BLaER1 treated with 17β-estradiol and CSF1 and Interleukin-3, amounts not matched to agents 10 nM and 100 nM (cell line): ENCODE measurements around the gene PLXDC1.
A peak's percentile ranks its signal among the peaks of the same experiment; 100 is the strongest.

ENCODE experiments used
- H3K27ac ChIP-seq, 11 experiments: shearing (Covaris generic); formaldehyde crosslinking; 2 replicates each; pipeline ENCODE4 v1.8.1; 2022
- H3K27me3 ChIP-seq, 11 experiments: shearing (Covaris generic); formaldehyde crosslinking; 2 replicates each; pipeline ENCODE4 v1.8.1; 2022
- H3K36me3 ChIP-seq, 11 experiments: shearing (Covaris generic); formaldehyde crosslinking; 2 replicates each; pipeline ENCODE4 v1.8.1; 2022
- H3K4me1 ChIP-seq, 10 experiments: shearing (Covaris generic); formaldehyde crosslinking; 2 replicates each; pipeline ENCODE4 v1.8.1; 2022
- H3K4me2 ChIP-seq, 11 experiments: shearing (Covaris generic); formaldehyde crosslinking; 2 replicates each; pipeline ENCODE4 v1.8.1; 2022
- H3K4me3 ChIP-seq, 10 experiments: shearing (Covaris generic); formaldehyde crosslinking; 2 replicates each; pipeline ENCODE4 v1.8.1; 2022
- H3K9ac ChIP-seq, 11 experiments: shearing (Covaris generic); formaldehyde crosslinking; 2 replicates each; pipeline ENCODE4 v1.8.1; 2022
- H3K9me3 ChIP-seq, 11 experiments: shearing (Covaris generic); formaldehyde crosslinking; replicated peaks in 1 of 11; 2 replicates each; pipeline ENCODE4 v1.8.1; 2022
- H4K20me1 ChIP-seq, 11 experiments: shearing (Covaris generic); formaldehyde crosslinking; 2 replicates each; pipeline ENCODE4 v1.8.1; 2022
- Cebpa-rat ChIP-seq, 11 experiments: shearing (Covaris generic); IDR thresholded peaks; 2 replicates each; pipeline ENCODE4 v1.8.1; 2022

PLXDC1 gene

DNA sequence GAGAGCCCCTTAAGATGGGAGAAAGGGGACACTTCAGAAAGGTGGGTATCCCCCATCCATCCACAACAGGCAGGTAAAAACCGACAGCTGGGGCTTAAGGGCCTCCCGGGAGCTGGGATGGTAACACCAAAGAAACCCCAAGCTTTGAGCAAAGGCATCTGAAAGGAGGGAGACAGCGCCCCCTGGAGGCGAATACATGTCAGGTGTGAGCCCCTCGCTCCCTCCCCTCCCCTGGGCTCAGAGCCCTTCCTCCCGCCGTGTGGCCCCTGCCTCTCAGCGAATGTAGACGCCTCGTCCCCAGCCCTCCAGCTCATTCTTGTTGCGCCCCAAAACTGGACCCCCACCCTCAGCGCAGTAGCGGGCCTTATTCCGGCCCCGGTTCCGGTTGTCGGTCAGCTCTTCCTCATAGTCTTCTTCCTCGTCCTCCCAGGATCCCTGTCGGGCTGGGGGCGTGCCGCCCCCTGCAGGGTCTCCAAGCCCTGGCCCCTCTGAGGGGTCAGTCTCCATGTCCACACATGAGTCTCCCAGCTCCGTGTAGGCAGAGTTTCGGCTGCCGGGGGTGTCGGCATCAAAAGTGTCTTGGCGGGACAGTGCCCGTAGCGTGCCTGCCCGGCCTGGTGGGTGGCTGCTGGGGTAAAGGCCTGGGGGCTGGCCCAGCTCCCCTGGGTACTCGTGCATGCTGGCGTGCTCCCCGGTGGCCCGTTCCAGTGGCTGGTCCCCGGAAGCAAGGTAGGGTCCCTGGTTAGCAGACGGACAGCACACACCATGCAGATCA lies 23.7 kb upstream of the PLXDC1 start:
- H3K9ac ChIP-seq: peak overlapping the region in 10 of 11 experiments; percentile 0 to 75 (median 41); a peak in 12 of 22 replicates
- peak overlapping the region; percentile 67 to 99 (median 89) for H3K4me2 ChIP-seq
- peaks cover 32 to 72% (median 71%) of the 10 kb centered on the region in 10 experiments for H3K4me1 ChIP-seq
- H3K9me3 ChIP-seq: 0 out of 22 replicates have a peak, but pooled peaks cover 0 to 5% (median 0%) of the 10 kb centered on the region in 11 experiments
- H4K20me1 ChIP-seq: peaks cover 0 to 71% (median 12%) of the 10 kb centered on the region in 11 experiments; a peak in 13 of 22 replicates
- H3K36me3 ChIP-seq: peaks cover 32 to 49% (median 41%) of the 10 kb centered on the region in 11 experiments
- H3K27me3 ChIP-seq: peaks cover 0 to 26% (median 0%) of the 10 kb centered on the region in 11 experiments; a peak in 5 of 22 replicates
- H3K4me3 ChIP-seq: peak overlapping the region in 2 of 10 experiments; percentile 6 to 28; a peak in 2 of 20 replicates
- peak overlapping the region in 7 of 11 experiments; percentile 42 to 85 (median 69); a peak in 12 of 22 replicates for H3K27ac ChIP-seq
- TF ChIP-seq Cebpa-rat (IDR thresholded peaks at IDR 0.05): no peak

DNA sequence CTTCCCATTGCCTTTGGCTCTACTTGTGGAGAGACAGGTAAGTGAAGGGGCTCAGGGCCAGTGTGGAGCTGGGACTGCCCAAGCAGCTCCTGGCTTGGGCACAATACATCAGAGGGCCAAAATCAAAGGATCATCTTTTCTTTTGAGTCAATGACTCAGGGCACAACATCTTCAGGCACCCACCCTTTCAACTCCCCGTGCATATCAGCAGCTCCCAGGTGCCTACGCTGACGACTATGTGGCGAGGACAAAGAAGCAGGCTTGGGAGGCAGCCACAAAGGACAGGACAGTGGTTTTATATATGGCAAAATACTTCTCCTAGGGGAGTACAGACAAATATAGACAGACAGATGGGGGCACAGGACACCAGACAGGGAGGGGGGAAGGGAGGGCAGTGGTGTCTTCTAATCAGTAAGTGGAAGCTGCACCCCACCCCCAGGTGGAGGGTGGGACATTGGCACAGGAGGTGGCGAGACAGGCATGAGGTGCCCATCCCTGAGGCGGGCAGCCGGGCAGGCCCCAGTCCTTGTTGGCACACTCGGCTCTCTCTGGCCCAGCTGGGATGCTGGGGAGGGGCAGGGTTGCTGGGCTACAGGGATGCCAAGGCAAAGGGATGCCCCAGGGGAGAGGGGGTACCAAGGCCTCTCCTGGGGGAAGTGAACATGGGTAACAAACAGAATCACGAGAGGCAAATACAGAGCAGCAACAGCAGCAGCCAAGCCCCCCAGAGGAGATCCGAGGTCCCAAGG lies 22.3 kb upstream of the PLXDC1 start:
- H3K9ac ChIP-seq: peak overlapping the region in 9 of 11 experiments; percentile 0 to 75 (median 53); a peak in 15 of 22 replicates
- peak overlapping the region; percentile 67 to 99 (median 89); a peak in 21 of 22 replicates for H3K4me2 ChIP-seq
- peak overlapping the region in 3 of 10 experiments; percentile 23 to 35 (median 32); a peak in 4 of 20 replicates for H3K4me3 ChIP-seq
- H4K20me1 ChIP-seq: peaks cover 0 to 65% (median 12%) of the 10 kb centered on the region in 11 experiments; a peak in 13 of 22 replicates
- H3K4me1 ChIP-seq: peaks cover 44 to 85% (median 83%) of the 10 kb centered on the region in 10 experiments
- H3K27ac ChIP-seq: peak overlapping the region in 7 of 11 experiments; percentile 42 to 85 (median 69); a peak in 14 of 22 replicates
- no peak for TF ChIP-seq Cebpa-rat (IDR thresholded peaks at IDR 0.05)
- peaks cover 0 to 26% (median 0%) of the 10 kb centered on the region in 11 experiments; a peak in 5 of 22 replicates for H3K27me3 ChIP-seq
- H3K9me3 ChIP-seq: peaks cover 0 to 7% (median under 1%) of the 10 kb centered on the region in 11 experiments; a peak in 6 of 22 replicates
- H3K36me3 ChIP-seq: peaks cover 22 to 35% (median 28%) of the 10 kb centered on the region in 11 experiments

DNA sequence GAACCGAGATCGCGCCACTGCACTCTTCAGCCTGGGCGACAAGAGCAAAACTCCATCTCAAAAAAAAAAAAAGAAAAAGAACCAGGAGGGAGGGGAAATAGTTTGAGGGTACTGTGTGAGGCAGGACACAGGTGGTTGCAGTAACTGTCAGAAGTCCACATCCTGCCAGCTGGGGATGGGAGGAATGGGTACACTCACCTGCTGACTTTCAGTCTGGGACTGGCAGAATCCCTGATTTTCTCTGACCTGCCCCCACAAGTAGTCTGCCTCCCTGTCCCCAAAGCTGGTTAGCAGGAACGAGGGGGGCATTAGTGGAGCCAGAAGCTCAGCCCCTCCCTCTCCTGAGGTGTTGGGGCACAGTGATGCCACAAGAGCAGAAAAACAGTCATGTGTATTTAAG lies 21.6 kb upstream of the PLXDC1 start:
- peaks cover 48 to 91% (median 88%) of the 10 kb centered on the region in 10 experiments for H3K4me1 ChIP-seq
- peaks cover 0 to 26% (median 0%) of the 10 kb centered on the region in 11 experiments; a peak in 5 of 22 replicates for H3K27me3 ChIP-seq
- peaks cover 16 to 29% (median 21%) of the 10 kb centered on the region in 11 experiments for H3K36me3 ChIP-seq
- TF ChIP-seq Cebpa-rat (IDR thresholded peaks at IDR 0.05): no peak
- peak overlapping the region in 7 of 11 experiments; percentile 14 to 75 (median 53); a peak in 9 of 22 replicates for H3K9ac ChIP-seq
- H3K4me3 ChIP-seq: peak overlapping the region in 2 of 10 experiments; percentile 32 to 35; a peak in 1 of 20 replicates
- peak overlapping the region in 10 of 11 experiments; percentile 23 to 99 (median 90); a peak in 20 of 22 replicates for H3K4me2 ChIP-seq
- peak overlapping the region in 6 of 11 experiments; percentile 57 to 85 (median 72); a peak in 13 of 22 replicates for H3K27ac ChIP-seq
- peaks cover 0 to 11% (median 5%) of the 10 kb centered on the region in 11 experiments; a peak in 6 of 22 replicates for H3K9me3 ChIP-seq
- peaks cover 0 to 58% (median 12%) of the 10 kb centered on the region in 11 experiments; a peak in 13 of 22 replicates for H4K20me1 ChIP-seq

DNA sequence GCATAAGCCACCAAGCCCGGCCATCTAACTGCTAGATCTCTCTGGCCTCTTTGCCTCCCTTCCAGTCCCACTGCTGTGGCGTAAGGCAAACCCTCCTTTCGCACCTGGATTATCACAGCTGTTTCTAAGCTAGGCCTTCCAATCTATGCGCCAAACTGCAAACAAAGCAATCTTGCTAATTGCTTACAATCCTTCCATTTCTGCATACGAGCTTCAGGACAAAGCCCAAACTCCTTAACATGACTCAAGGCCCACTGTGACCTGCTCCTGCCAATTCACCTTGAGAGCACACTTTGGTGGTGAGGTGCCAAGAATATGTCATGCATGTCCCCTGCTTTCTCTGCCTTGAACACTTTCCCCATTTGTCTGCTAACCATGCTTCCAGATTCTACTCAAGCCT lies 20.5 kb upstream of the PLXDC1 start:
- no peak for TF ChIP-seq Cebpa-rat (IDR thresholded peaks at IDR 0.05)
- H3K4me3 ChIP-seq: no peak overlapping the region

DNA sequence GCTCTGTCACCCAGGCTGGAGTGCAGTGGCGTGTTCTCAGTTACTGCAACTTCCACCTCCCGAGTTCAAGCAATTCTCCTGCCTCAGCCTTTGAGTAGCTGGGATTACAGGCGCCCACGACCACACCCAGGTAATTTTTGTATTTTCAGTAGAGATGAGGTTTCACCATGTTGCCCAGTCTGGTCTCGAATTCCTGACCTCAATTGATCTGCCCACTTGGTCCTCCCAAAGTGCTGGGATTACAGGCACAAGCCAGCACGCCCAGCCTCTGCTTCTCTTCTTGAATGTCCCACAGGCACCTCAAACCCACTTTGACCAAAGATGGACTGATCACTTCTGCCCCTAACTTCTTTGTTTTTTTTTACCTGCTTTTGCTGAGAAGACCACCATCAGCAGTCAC lies 19.1 kb upstream of the PLXDC1 start:
- peaks cover 9 to 36% (median 13%) of the 10 kb centered on the region in 11 experiments for H3K27me3 ChIP-seq
- H3K9me3 ChIP-seq: peaks cover 0 to 7% (median 5%) of the 10 kb centered on the region in 11 experiments; a peak in 6 of 22 replicates
- peak overlapping the region in 4 of 11 experiments; percentile 7 to 51 (median 34); a peak in 5 of 22 replicates for H3K9ac ChIP-seq

More for the DNA sequence above, 20.5 kb upstream of the PLXDC1 start:
- Histone ChIP-seq H3K36me3 (peaks cover 4 to 18% (median 10%) of the 10 kb centered on the region in 11 experiments), H3K27ac (peak overlapping the region in 5 of 11 experiments; percentile 57 to 85 (median 74); a peak in 12 of 22 replicates), H3K4me1 (peaks cover 60 to 99% (median 96%) of the 10 kb centered on the region in 10 experiments), H3K4me2 (peak overlapping the region in 9 of 11 experiments; percentile 76 to 99 (median 90); a peak in 18 of 22 replicates), H3K9ac (peak overlapping the region in 4 of 11 experiments; percentile 9 to 74 (median 40); a peak in 4 of 22 replicates), H3K27me3 (peaks cover 0 to 26% (median 0%) of the 10 kb centered on the region in 11 experiments; a peak in 8 of 22 replicates), H4K20me1 (peaks cover 0 to 52% (median 12%) of the 10 kb centered on the region in 11 experiments; a peak in 13 of 22 replicates), H3K9me3 (peaks cover 0 to 7% (median 5%) of the 10 kb centered on the region in 11 experiments; a peak in 6 of 22 replicates)

DNA sequence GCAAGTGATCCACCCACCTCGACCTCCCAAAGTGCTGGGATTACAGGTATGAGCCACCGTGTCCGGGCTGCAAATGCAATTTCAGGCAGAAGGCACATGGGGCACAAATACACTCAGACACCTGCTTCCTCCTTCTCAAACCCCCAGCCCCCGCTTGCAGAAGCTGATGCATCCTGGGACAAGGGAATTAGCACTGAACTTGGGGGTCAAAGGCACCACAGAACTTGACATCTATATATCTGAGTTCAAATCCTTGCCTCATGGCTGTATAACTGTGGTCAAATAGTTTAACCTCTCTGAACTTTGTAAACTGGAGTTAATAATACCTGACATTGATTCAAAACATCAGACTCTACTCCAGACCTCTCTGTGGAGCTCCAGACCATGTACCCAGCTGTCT lies 18.7 kb upstream of the PLXDC1 start:
- Histone ChIP-seq H3K9me3 (peaks cover 0 to 7% (median 5%) of the 10 kb centered on the region in 11 experiments; a peak in 6 of 22 replicates), H3K27me3 (peaks cover 14 to 40% (median 18%) of the 10 kb centered on the region in 11 experiments), H3K9ac (peak overlapping the region in 3 of 11 experiments; percentile 7 to 48 (median 36); a peak in 3 of 22 replicates), H4K20me1 (peaks cover 0 to 36% (median 7%) of the 10 kb centered on the region in 11 experiments; a peak in 10 of 22 replicates), H3K27ac (peak overlapping the region in 7 of 11 experiments; percentile 3 to 85 (median 74); a peak in 8 of 22 replicates), H3K4me2 (peak overlapping the region; percentile 28 to 99 (median 76)), H3K4me3 (no peak overlapping the region), H3K36me3 (peaks cover 0 to 2% (median 0%) of the 10 kb centered on the region in 11 experiments; a peak in 2 of 22 replicates), H3K4me1 (peaks cover 68 to 99% (median 96%) of the 10 kb centered on the region in 10 experiments)
- TF ChIP-seq Cebpa-rat (IDR thresholded peaks at IDR 0.05): no peak

More for the DNA sequence above, 19.1 kb upstream of the PLXDC1 start:
- H3K27ac ChIP-seq: peak overlapping the region in 7 of 11 experiments; percentile 3 to 85 (median 74); a peak in 10 of 22 replicates
- TF ChIP-seq Cebpa-rat (IDR thresholded peaks at IDR 0.05): no peak
- H3K4me1 ChIP-seq: peaks cover 68 to 99% (median 96%) of the 10 kb centered on the region in 10 experiments
- H3K4me3 ChIP-seq: no peak overlapping the region
- H3K4me2 ChIP-seq: peak overlapping the region; percentile 28 to 99 (median 76); a peak in 21 of 22 replicates
- peaks cover 0 to 7% (median 0%) of the 10 kb centered on the region in 11 experiments; a peak in 3 of 22 replicates for H3K36me3 ChIP-seq
- peaks cover 0 to 40% (median 7%) of the 10 kb centered on the region in 11 experiments; a peak in 13 of 22 replicates for H4K20me1 ChIP-seq

DNA sequence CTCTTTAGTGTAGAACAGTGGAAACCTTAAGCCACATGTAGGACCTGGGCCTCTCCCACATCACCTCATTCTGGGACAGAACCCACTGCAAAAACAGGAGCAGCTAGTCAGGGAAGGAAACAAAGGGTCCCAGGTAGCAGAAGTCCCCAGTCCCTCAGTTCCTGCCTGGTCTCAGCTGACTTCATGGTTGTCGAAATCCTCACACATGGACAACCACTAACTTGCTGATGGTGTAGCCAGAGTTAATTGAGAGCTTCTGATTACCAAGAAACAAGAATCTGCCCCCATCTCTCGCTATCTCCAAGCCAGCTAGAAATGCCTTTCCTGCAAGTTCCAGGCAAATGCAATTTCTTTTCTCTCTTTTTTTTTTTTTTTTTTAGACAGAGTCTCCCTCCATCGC lies 18.1 kb upstream of the PLXDC1 start:
- Histone ChIP-seq H3K4me3 (no peak overlapping the region), H4K20me1 (peaks cover 0 to 30% (median 5%) of the 10 kb centered on the region in 11 experiments; a peak in 8 of 22 replicates), H3K36me3 (no peaks in the 10 kb centered on the region), H3K4me1 (peaks cover 65 to 99% (median 96%) of the 10 kb centered on the region in 10 experiments), H3K27me3 (peaks cover 20 to 43% (median 24%) of the 10 kb centered on the region in 11 experiments), H3K9me3 (peaks cover 0 to 7% (median 5%) of the 10 kb centered on the region in 11 experiments; a peak in 6 of 22 replicates), H3K9ac (peak overlapping the region in 4 of 11 experiments; percentile 12 to 40 (median 16); a peak in 5 of 22 replicates), H3K27ac (peak overlapping the region in 8 of 11 experiments; percentile 33 to 85 (median 70); a peak in 15 of 22 replicates), H3K4me2 (peak overlapping the region; percentile 28 to 99 (median 76); a peak in 21 of 22 replicates)
- no peak for TF ChIP-seq Cebpa-rat (IDR thresholded peaks at IDR 0.05)
